ENCODE measurements around the gene L3MBTL1.

L3MBTL1 gene

GRCh38 chr20:43564455-43564854, 57.0 kb downstream of the L3MBTL1 start:
- DNase-seq = no peak

GRCh38 chr20:43564993-43565757, 57.7 kb downstream of the L3MBTL1 start:
- TF ChIP-seq CTCF (IDR thresholded peaks at IDR 0.05; ENCODE audit: low read depth, low read length) = no peak; the same call in 1 of the 2 replicates
- peak; percentile 39 for DNase-seq
- Histone ChIP-seq H3K9me3 (no peaks in the 10 kb centered on the region), H3K4me1 (no peaks in the 10 kb centered on the region), H3K27me3 (no peaks in the 10 kb centered on the region), H3K36me3 (no peaks in the 10 kb centered on the region), H3K4me3 (ENCODE audit: low read depth, low read length) (no peak overlapping the region)

More at GRCh38 chr20:43564455-43564854, 57.0 kb downstream of the L3MBTL1 start:
- no peaks in the 10 kb centered on the region for H3K27me3 ChIP-seq
- no peak overlapping the region for H3K4me3 ChIP-seq (ENCODE audit: low read depth, low read length)
- no peaks in the 10 kb centered on the region for H3K4me1 ChIP-seq
- TF ChIP-seq CTCF (IDR thresholded peaks at IDR 0.05; ENCODE audit: low read depth, low read length) = no peak
- no peaks in the 10 kb centered on the region for H3K9me3 ChIP-seq
- no peaks in the 10 kb centered on the region for H3K36me3 ChIP-seq

- no peak for TF ChIP-seq CTCF (IDR thresholded peaks at IDR 0.05; ENCODE audit: low read depth, low read length)
- Histone ChIP-seq H3K4me3 (ENCODE audit: low read depth, low read length) (no peak overlapping the region), H3K4me1 (no peaks in the 10 kb centered on the region), H3K36me3 (no peaks in the 10 kb centered on the region), H3K9me3 (no peaks in the 10 kb centered on the region), H3K27me3 (no peaks in the 10 kb centered on the region)
- no peak for DNase-seq
These were observed 58.2 kb downstream of the L3MBTL1 start for GRCh38 chr20:43565758-43566104.

- no peaks in the 10 kb centered on the region for H3K36me3 ChIP-seq
- TF ChIP-seq CTCF (IDR thresholded peaks at IDR 0.05; ENCODE audit: low read depth, low read length) = no peak
- no peaks in the 10 kb centered on the region for H3K9me3 ChIP-seq
- no peaks in the 10 kb centered on the region for H3K4me1 ChIP-seq
- H3K4me3 ChIP-seq (ENCODE audit: low read depth, low read length) = no peak overlapping the region
- no peaks in the 10 kb centered on the region for H3K27me3 ChIP-seq
- DNase-seq = no peak
These were observed 60.0 kb downstream of the L3MBTL1 start for GRCh38 chr20:43567477-43567876.

GRCh38 chr20:43568706-43569105, 61.2 kb downstream of the L3MBTL1 start:
- TF ChIP-seq CTCF (IDR thresholded peaks at IDR 0.05; ENCODE audit: low read depth, low read length) = no peak
- Histone ChIP-seq H3K36me3 (no peaks in the 10 kb centered on the region), H3K27me3 (no peaks in the 10 kb centered on the region), H3K4me1 (no peaks in the 10 kb centered on the region), H3K4me3 (ENCODE audit: low read depth, low read length) (no peak overlapping the region), H3K9me3 (no peaks in the 10 kb centered on the region)
- no peak for DNase-seq

- Histone ChIP-seq H3K36me3 (no peaks in the 10 kb centered on the region), H3K9me3 (no peaks in the 10 kb centered on the region), H3K4me3 (ENCODE audit: low read depth, low read length) (no peak overlapping the region), H3K4me1 (no peaks in the 10 kb centered on the region), H3K27me3 (no peaks in the 10 kb centered on the region)
- DNase-seq = no peak
- no peak for TF ChIP-seq CTCF (IDR thresholded peaks at IDR 0.05; ENCODE audit: low read depth, low read length)
These were observed 61.8 kb downstream of the L3MBTL1 start for GRCh38 chr20:43569282-43569681.

Measured in BE2C (cell line).